ENCODE data around the gene JSRP1.

Gene JSRP1, protein sequence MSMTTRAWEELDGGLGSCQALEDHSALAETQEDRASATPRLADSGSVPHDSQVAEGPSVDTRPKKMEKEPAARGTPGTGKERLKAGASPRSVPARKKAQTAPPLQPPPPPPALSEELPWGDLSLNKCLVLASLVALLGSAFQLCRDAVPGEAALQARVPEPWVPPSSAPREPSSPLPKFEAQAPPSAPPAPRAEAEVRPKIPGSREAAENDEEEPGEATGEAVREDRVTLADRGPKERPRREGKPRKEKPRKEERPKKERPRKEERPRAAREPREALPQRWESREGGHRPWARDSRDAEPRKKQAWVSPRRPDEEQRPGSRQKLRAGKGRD

DNA sequence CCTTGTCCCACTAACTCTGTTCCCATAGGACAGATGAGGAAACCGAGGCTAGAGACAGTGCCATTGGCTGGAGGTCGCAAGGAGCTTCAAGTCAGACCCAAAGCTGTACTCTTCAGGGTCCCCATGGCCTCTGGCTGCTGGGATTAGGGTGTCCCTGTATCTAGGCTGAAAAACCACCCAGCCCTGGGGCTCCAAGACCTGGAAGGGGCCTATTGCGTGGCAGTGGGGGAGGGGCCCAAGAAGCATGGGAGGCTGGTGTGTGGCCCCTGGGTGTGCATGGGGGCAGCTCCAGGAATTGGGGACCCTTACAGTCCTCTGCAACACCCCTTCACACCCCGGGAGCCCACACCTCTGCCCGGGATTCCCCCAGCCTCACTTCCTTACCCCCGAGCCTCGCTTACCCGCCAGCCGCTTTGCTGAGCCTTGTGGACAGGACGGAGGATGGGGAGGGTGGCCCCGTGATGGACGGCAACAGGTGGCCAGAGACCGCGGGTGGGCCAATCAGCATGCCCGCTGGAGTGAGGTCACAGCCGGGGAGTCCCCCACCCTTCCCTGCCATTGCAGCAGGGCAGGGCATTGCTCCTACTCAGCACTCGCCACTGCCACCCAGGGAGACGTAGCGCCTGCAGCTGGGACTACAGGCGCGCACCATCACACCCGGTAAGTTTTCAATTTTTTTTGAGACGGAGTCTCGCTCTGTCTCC, at the start of gene JSRP1:
JSRP1 (minus strand) TSS at position 436 of the 704 bp plus-strand sequence. CDS start 1,103 bp downstream, outside the sequence.
- no peak for TF ChIP-seq ZNF274 (IDR thresholded peaks at IDR 0.05; ENCODE audit: low read depth, low read length)
- H3K4me3 ChIP-seq (ENCODE audit: low read length): no peak within 1 kb of the TSS; the same call in 1 of the 2 replicates

GRCh38 chr19:2305452-2306280, 49.4 kb upstream of the JSRP1 start:
- TF ChIP-seq ZNF274 (IDR thresholded peaks at IDR 0.05; ENCODE audit: low read depth, low read length): no peak
- no peak overlapping the region for H3K4me3 ChIP-seq (ENCODE audit: low read length)

DNA sequence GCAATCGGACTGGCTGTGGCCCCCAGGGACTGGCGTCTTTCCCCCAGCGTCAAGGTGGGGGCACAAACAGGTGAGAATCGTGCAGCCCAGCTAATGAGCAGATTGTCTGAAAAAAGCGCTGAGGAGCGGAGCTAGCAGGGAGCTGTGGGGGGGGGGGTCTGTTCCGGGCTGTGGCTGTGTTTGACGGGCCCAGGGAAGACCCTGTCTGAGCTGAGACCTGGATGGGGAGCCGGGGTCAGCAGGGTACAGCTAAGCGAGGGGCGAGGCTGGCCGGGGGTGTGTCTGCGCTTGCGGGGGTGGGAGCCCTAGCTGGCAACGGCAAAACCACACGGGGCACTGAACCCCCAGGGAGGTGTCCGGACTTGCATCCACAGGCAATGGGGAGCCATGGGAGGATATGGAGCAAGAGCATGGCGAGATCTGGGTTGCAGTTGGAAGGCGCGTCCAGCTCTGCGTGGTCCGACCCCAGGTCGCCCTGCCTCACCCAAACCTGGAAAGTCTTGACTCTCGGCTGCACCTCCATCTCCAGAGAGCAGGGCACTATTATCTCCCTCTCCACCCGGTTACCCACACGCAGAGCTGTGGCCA, 47.1 kb upstream of the JSRP1 start:
- no peak overlapping the region for H3K4me3 ChIP-seq (ENCODE audit: low read length)
- no peak for TF ChIP-seq ZNF274 (IDR thresholded peaks at IDR 0.05; ENCODE audit: low read depth, low read length)

GRCh38 chr19:2302319-2303210, 46.3 kb upstream of the JSRP1 start:
- H3K4me3 ChIP-seq (ENCODE audit: low read length): no peak overlapping the region
- no peak for TF ChIP-seq ZNF274 (IDR thresholded peaks at IDR 0.05; ENCODE audit: low read depth, low read length)

GRCh38 chr19:2300533-2300932, 44.3 kb upstream of the JSRP1 start:
- H3K4me3 ChIP-seq (ENCODE audit: low read length): no peak overlapping the region
- no peak for TF ChIP-seq ZNF274 (IDR thresholded peaks at IDR 0.05; ENCODE audit: low read depth, low read length)

DNA sequence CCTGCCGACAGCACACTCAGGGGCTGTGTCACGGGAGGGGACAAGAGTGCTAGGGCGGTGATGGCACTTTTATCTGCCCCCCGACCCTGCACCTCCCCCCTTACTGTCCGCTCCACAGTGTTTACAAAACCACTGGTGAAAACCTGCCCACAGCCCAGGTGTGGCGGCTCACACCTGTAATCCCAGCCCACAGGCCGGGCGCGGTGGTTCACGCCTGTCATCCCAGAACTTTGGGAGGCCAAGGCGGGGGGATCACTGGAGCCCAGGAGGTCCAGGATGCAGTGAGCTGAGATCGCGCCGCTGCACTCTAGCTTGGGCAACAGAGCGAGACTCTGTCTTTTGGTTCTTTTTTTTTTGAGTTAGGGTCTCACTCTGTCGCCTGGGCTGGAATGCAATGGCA, 39.9 kb upstream of the JSRP1 start:
- no peak overlapping the region for H3K4me3 ChIP-seq (ENCODE audit: low read length)
- no peak for TF ChIP-seq ZNF274 (IDR thresholded peaks at IDR 0.05; ENCODE audit: low read depth, low read length)

DNA sequence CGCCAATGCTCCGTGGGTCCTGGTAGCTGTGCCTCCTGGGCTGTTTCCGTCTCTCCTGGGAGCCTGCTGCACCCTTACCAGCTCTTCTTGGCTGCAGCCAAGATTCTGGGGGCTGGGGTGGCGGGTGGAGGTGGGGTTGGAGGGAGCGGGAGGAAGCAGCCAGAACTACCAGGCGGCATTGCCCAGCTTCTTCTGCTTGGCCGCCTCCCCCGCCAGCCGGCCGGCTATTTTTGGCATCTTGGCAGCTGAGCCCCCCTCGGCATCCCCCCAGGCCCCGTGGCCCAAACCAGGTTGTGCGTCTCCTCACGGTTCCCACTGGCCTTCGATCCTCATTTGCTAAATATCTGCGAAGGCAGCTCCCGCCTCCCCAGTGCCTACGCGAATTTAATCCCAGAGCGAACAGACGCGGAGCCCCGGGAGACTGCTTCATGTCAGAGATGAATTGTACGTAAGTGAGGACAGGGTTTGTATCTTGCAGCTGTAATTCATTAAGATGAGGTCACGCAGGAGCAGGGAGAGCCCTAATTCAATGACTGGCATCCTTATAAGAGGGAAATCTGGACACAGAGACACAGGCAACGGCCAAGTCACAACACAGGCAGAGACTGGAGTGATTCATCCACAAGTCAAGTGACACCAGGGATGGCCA, 38.6 kb upstream of the JSRP1 start:
- no peak for TF ChIP-seq ZNF274 (IDR thresholded peaks at IDR 0.05; ENCODE audit: low read depth, low read length)
- H3K4me3 ChIP-seq (ENCODE audit: low read length): no peak overlapping the region

GRCh38 chr19:2291185-2291751, 35.1 kb upstream of the JSRP1 start:
- H3K4me3 ChIP-seq (ENCODE audit: low read length): peak overlapping the region; percentile 62; the same call in 1 of the 2 replicates
- TF ChIP-seq ZNF274 (IDR thresholded peaks at IDR 0.05; ENCODE audit: low read depth, low read length): no peak

DNA sequence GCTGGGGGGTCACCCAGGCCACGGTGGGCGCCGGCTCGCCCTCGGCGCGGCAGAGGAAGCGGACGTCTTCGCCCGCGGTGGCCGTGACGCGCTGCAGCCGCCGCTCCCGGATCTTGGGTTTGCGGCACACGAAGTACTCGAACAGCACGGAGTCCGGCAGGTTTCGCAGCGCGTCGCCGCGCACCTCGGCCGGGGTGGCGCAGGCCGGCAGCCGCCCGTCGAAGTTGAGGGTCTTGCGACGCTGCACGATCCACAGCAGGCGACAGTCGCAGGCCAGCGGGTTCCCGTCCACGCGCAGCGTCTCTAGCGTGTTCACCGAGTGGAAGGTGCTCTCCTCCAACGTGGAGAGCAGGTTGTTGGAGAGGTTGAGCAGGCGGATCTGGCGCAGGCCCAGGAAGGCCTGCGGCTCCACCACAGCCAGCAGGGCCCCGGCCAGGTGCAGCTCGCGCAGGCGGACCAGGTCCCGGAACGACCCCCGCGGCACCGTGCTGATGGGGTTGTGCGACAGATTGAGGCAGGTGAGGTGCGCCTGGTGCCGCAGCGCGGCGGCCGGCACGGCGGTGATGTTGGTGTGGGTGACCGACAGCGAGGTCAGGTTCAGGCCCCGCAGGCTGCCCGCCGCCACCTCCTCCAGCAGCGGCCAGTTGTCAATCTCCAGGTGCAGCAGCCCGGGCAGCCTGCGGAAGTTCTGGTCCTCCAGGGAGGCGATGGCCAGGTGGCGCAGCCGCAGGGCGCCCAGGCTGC, 34.4 kb upstream of the JSRP1 start:
- no peak for TF ChIP-seq ZNF274 (IDR thresholded peaks at IDR 0.05; ENCODE audit: low read depth, low read length)
- peak overlapping the region; percentile 62; the same call in 1 of the 2 replicates for H3K4me3 ChIP-seq (ENCODE audit: low read length)

- TF ChIP-seq ZNF274 (IDR thresholded peaks at IDR 0.05; ENCODE audit: low read depth, low read length): no peak
- peak overlapping the region; percentile 62; the same call in 1 of the 2 replicates for H3K4me3 ChIP-seq (ENCODE audit: low read length)
These were observed 33.7 kb upstream of the JSRP1 start for GRCh38 chr19:2289714-2290435.
